Stomach smooth muscle (tissue), 2 donors: ENCODE measurements around the gene ULBP3.
"Not testable (repeated sequence)": the region's sequence is repeated elsewhere in the genome, so short reads cannot be mapped to it uniquely, and the experiment has no call there.

ENCODE experiments used
- H3K27ac ChIP-seq: one replicate; pipeline ENCODE4 v1.7.0; 2013; ENCODE audit warnings: mild to moderate bottlenecking, low read length, inconsistent platforms
- H3K27me3 ChIP-seq, 2 donors: one replicate each; pipeline ENCODE4 v1.7.0; 2013; ENCODE audit warnings: low read length in 2 of 2; ENCODE audit not compliant: insufficient read depth in 2 of 2, control insufficient read depth in 1 of 2
- H3K36me3 ChIP-seq, 2 donors: one replicate each; pipeline ENCODE4 v1.7.0; 2013; ENCODE audit warnings: low read length in 2 of 2; ENCODE audit not compliant: control insufficient read depth in 2 of 2, insufficient read depth in 2 of 2
- H3K4me1 ChIP-seq: one replicate; pipeline ENCODE4 v1.7.0; 2013; ENCODE audit warnings: low read length; ENCODE audit not compliant: control insufficient read depth, insufficient read depth
- H3K4me3 ChIP-seq, 2 donors: one replicate each; pipeline ENCODE4 v1.7.0; 2013; ENCODE audit warnings: low read length in 2 of 2
- H3K9ac ChIP-seq, 2 donors: one replicate each; pipeline ENCODE4 v1.7.0; 2013; ENCODE audit warnings: low read length in 2 of 2, mild to moderate bottlenecking in 1 of 2
- H3K9me3 ChIP-seq, 2 donors: one replicate each; pipeline ENCODE4 v1.7.0; 2013; ENCODE audit warnings: low read length in 2 of 2; ENCODE audit not compliant: control insufficient read depth in 2 of 2
- donor health status: healthy.
- donor health status: Pancreatic carcinoma.

The ULBP3 gene

DNA sequence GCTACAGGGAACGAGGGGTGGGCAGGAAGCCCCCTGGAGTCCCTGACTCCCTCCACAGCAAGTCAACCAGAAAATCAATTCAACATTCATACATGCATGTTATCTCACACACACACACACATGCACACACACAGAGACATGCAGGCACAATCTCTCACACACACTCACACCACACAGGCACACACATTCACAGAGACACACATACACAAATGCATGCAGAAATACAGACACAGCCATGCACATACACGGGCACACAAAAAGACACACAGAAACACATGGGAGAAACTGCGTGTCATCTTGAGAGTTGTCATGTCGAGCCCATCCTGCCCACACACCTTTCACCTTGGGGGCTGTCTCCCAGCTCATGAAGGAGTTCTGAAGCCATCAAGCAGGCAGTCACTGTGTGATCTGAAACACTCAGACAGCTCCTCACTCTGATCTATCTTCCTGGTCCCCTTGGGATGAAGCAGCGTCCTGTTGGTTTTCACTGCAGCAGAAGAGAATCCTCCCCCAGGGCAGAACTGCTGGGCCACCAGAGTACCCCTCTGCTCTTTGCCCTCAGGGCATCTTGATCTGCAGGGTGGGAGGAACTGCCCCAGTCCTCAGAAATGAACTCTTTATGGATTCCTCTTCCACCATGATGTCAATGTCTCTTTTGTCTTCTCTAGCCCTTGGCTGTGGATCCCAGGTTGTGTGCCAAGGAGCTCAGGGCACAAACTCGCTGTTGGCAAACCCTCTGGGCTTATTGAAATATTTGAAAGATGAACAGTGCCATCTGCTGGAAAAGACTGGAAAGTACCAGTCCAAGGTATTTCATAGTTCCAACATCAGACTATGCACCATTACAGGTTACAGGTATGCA is 52.4 kb downstream of the ULBP3 start:
- Histone ChIP-seq H3K27me3 (peaks cover 33 to 38% of the 10 kb centered on the region in 2 donors), H3K4me3 (no peak overlapping the region)

GRCh38 chr6:150015281-150016001 is 53.5 kb downstream of the ULBP3 start:
- not testable (repeated sequence) for H3K27ac ChIP-seq, H3K36me3 ChIP-seq, H3K4me3 ChIP-seq, H3K9me3 ChIP-seq, H3K9ac ChIP-seq, H3K4me1 ChIP-seq
- H3K27me3 ChIP-seq, result peaks cover 33 to 41% of the 10 kb centered on the region in 2 donors

More for the DNA sequence above, 52.4 kb downstream of the ULBP3 start:
- Histone ChIP-seq H3K9ac (no peak overlapping the region), H3K9me3 (no peaks in the 10 kb centered on the region), H3K27ac (no peak overlapping the region), H3K36me3 (no peaks in the 10 kb centered on the region), H3K4me1 (peaks cover 2% of the 10 kb centered on the region)

GRCh38 chr6:150014623-150015280 is 54.2 kb downstream of the ULBP3 start:
- not testable (repeated sequence) for H3K4me3 ChIP-seq, H3K9ac ChIP-seq, H3K27ac ChIP-seq, H3K36me3 ChIP-seq, H3K4me1 ChIP-seq, H3K9me3 ChIP-seq
- H3K27me3 ChIP-seq, result peaks cover 33 to 43% of the 10 kb centered on the region in 2 donors

- not testable (repeated sequence) for H3K4me3 ChIP-seq, H3K9ac ChIP-seq, H3K27ac ChIP-seq, H3K9me3 ChIP-seq, H3K4me1 ChIP-seq, H3K36me3 ChIP-seq
- peaks cover 33 to 40% of the 10 kb centered on the region in 2 donors for H3K27me3 ChIP-seq
Measured at GRCh38 chr6:150013785-150014622, 54.9 kb downstream of the ULBP3 start.

- not testable (repeated sequence) for H3K4me1 ChIP-seq, H3K9me3 ChIP-seq
- H3K27me3 ChIP-seq, result peaks cover 33 to 41% of the 10 kb centered on the region in 2 donors
Measured at GRCh38 chr6:150012846-150013784, 55.8 kb downstream of the ULBP3 start.

More at GRCh38 chr6:150012846-150013784, 55.8 kb downstream of the ULBP3 start:
- not testable (repeated sequence) for H3K4me3 ChIP-seq, H3K36me3 ChIP-seq, H3K27ac ChIP-seq, H3K9ac ChIP-seq
